WERI-Rb-1 (cell line): ENCODE data around the gene ATAT1.

Experiments used
- DNase-seq: peaks from one replicate; pipeline ENCODE4 v3.0.0-alpha.2; 2020
- H3K27ac ChIP-seq: fragments of 250-450 bp; sonication (Bioruptor Pico); 2 replicates; pipeline ENCODE4 v1.5.1; 2020; ENCODE audit warnings: mild to moderate bottlenecking, moderate library complexity
- H3K27me3 ChIP-seq: fragments of 250-450 bp; sonication (Bioruptor Pico); 2 replicates; pipeline ENCODE4 v1.5.1; 2021; ENCODE audit warnings: mild to moderate bottlenecking, low read depth, moderate library complexity; ENCODE audit not compliant: insufficient read depth, severe bottlenecking
- H3K36me3 ChIP-seq: fragments of 250-450 bp; sonication (Bioruptor Pico); 2 replicates; pipeline ENCODE4 v1.5.1; 2020; ENCODE audit warnings: mild to moderate bottlenecking, moderate library complexity
- H3K4me3 ChIP-seq: 2 replicates; pipeline ENCODE4 v1.5.1; 2011; ENCODE audit warnings: low read depth, mild to moderate bottlenecking, control low read depth, low read length
- H3K9me3 ChIP-seq: fragments of 250-450 bp; sonication (Bioruptor Pico); 2 replicates; pipeline ENCODE4 v1.5.1; 2021; ENCODE audit warnings: mild to moderate bottlenecking, moderate library complexity; ENCODE audit not compliant: severe bottlenecking
- CTCF ChIP-seq: IDR thresholded peaks from 2 replicates; pipeline ENCODE4 v1.5.1; 2011; ENCODE audit warnings: low read depth, mild to moderate bottlenecking, control low read depth, inconsistent platforms, low read length

ATAT1 gene

GRCh38 chr6:30686908-30687658 lies 60.4 kb downstream of the ATAT1 start:
- Histone ChIP-seq H3K9me3 (no peaks in the 10 kb centered on the region), H3K27me3 (no peaks in the 10 kb centered on the region), H3K36me3 (peaks cover 48% of the 10 kb centered on the region), H3K27ac (peak overlapping the region; percentile 98), H3K4me3 (peak overlapping the region; percentile 77)
- no peak for TF ChIP-seq CTCF
- DNase-seq = peak; percentile 100

- DNase-seq = peak; percentile 45
- Histone ChIP-seq H3K9me3 (no peaks in the 10 kb centered on the region), H3K36me3 (peaks cover 43% of the 10 kb centered on the region), H3K27ac (peak overlapping the region; percentile 98), H3K27me3 (no peaks in the 10 kb centered on the region), H3K4me3 (peak overlapping the region; percentile 77)
- peak; percentile 22; the same call in 1 of the 2 replicates for TF ChIP-seq CTCF
Observed at GRCh38 chr6:30687659-30688431, 61.2 kb downstream of the ATAT1 start.

- Histone ChIP-seq H3K27ac (peak overlapping the region; percentile 98), H3K27me3 (no peaks in the 10 kb centered on the region), H3K9me3 (no peaks in the 10 kb centered on the region), H3K36me3 (peaks cover 36% of the 10 kb centered on the region), H3K4me3 (no peak overlapping the region; the same call in 1 of the 2 replicates)
- no peak for DNase-seq
- TF ChIP-seq CTCF = no peak
Observed at GRCh38 chr6:30688569-30688968, 61.9 kb downstream of the ATAT1 start.

- H3K27ac ChIP-seq = peak overlapping the region; percentile 98
Observed at GRCh38 chr6:30689022-30689865, 62.6 kb downstream of the ATAT1 start.

More at GRCh38 chr6:30689022-30689865, 62.6 kb downstream of the ATAT1 start:
- Histone ChIP-seq H3K9me3 (no peaks in the 10 kb centered on the region), H3K36me3 (peaks cover 32% of the 10 kb centered on the region), H3K27me3 (no peaks in the 10 kb centered on the region), H3K4me3 (peak overlapping the region; percentile 91; the same call in 1 of the 2 replicates)
- TF ChIP-seq CTCF = no peak
- no peak for DNase-seq
